Stomach (tissue), 9 donors: ENCODE results near the gene ILK. TPM values are rescaled to one million over a fixed set of nuclear protein-coding genes. Genes with fewer than 3 reads are reported as not detected.
A peak's percentile ranks its signal among the peaks of the same experiment; 100 is the strongest.

Experiments used
- DNase-seq, 2 donors: peaks; one replicate each; pipeline versions ENCODE4 v3.0.0 to v3.0.0-alpha.2; 2013 to 2019
- H3K27ac ChIP-seq, 5 donors: fragments of 200-600 bp in 4 of 5; sonication (generic) in 4 of 5; one replicate each; pipeline ENCODE4 v1.5.1; 2013 to 2019; ENCODE audit warnings: mild to moderate bottlenecking in 1 of 5, moderate library complexity in 1 of 5
- H3K27me3 ChIP-seq, 3 donors: fragments of 200-600 bp; sonication (generic); one replicate each; pipeline ENCODE4 v1.5.1; 2017 to 2019; ENCODE audit warnings: mixed run types in 1 of 3
- H3K36me3 ChIP-seq, 4 donors: fragments of 200-600 bp; sonication (generic); 1 replicate in 3 of 4; 2 replicates in 1 of 4; pipeline ENCODE4 v1.5.1; 2016 to 2019
- H3K4me1 ChIP-seq, 4 donors: fragments of 200-600 bp; sonication (generic); one replicate each; pipeline ENCODE4 v1.5.1; 2016 to 2019
- H3K4me3 ChIP-seq, 4 donors: fragments of 200-600 bp; sonication (generic) in 3 of 4; one replicate each; pipeline ENCODE4 v1.5.1; 2016 to 2019; ENCODE audit warnings: mild to moderate bottlenecking in 1 of 4
- H3K9me3 ChIP-seq, 4 donors: fragments of 200-600 bp; sonication (generic); one replicate each; pipeline ENCODE4 v1.5.1; 2016 to 2019
- CTCF ChIP-seq, 7 experiments: fragments of 450-650 bp in 4 of 7; fragments of 200-600 bp in 3 of 7; sonication (generic) in 3 of 7; IDR thresholded peaks; one replicate each; pipeline ENCODE4 v1.5.1; 2016 to 2019; ENCODE audit warnings: antibody characterized with exemption in 7 of 7, control low read depth in 2 of 7, mild to moderate bottlenecking in 1 of 7
- EP300 ChIP-seq: sonication (generic); formaldehyde crosslinking; IDR thresholded peaks from one replicate; pipeline ENCODE4 v1.6.1; 2017; ENCODE audit warnings: antibody characterized with exemption
- POLR2A ChIP-seq, 4 donors: fragments of 450-650 bp; IDR thresholded peaks; one replicate each; pipeline ENCODE4 v1.6.1; 2016; ENCODE audit warnings: antibody characterized with exemption in 4 of 4, control low read depth in 2 of 4, mild to moderate bottlenecking in 1 of 4, moderate library complexity in 1 of 4
- POLR2AphosphoS5 ChIP-seq, 3 donors: sonication (generic); formaldehyde crosslinking; IDR thresholded peaks; one replicate each; pipeline ENCODE4 v1.6.1; 2016; ENCODE audit warnings: antibody characterized with exemption in 3 of 3
- WGBS, 5 donors: extraction: QIAGEN DNeasy Blood & Tissue Kit in 3 of 5; methylation state at CpG; one replicate each; pipeline versions ENCODE4 v1.1.5 to v1.1.7; 2013 to 2018; 5-methylcytosine and 5-hydroxymethylcytosine counted together
- intact Hi-C: fragments of 100-400 bp; cut with DNase I; formaldehyde crosslinking; loops from one replicate; pipeline ENCODE4 v1.15.1; 2023; ENCODE audit warnings: low total_unique reads
- polyA plus RNA-seq, 3 donors: library from polyadenylated mRNA; stranded (reverse); fragments of 200-250 nt; gene quantifications; one replicate each; pipeline ENCODE4 v1.2.3, GENCODE V29; 2013
- total RNA-seq, 5 donors: library from RNA; depleted of rRNA; stranded (reverse); fragments of >200 nt; gene quantifications; one replicate each; pipeline versions ENCODE4 v1.1.0 to v1.2.3, GENCODE V29; 2014 to 2016
- donor health status: healthy with polysubstance abuse.
- donor health status: Bipolar disorder and iron deficiency.
- donor health status: healthy.

Gene ILK
- total and polyA plus RNA-seq, 8 donors: 60.0 to 308 (median 124) TPM

- TF ChIP-seq CTCF (IDR thresholded peaks at IDR 0.05) (no peak), POLR2A (IDR thresholded peaks at IDR 0.05) (no peak), EP300 (no peak), POLR2AphosphoS5 (IDR thresholded peaks at IDR 0.05) (no peak)
- Histone ChIP-seq H3K4me1 (peaks cover 17 to 34% (median 28%) of the 10 kb centered on the region in 4 donors), H3K27me3 (no peaks in the 10 kb centered on the region), H3K9me3 (no peaks in the 10 kb centered on the region), H3K27ac (peak overlapping the region; percentile 15 to 84 (median 59)), H3K4me3 (peak overlapping the region in 1 of 4 donors; percentile 0), H3K36me3 (no peaks in the 10 kb centered on the region)
- DNase-seq: peak in 1 of 2 donors; percentile 69
- 42 to 61% (median 51%) methylated on average over 8 to 9 of the region's 9 CpGs for WGBS, 5 donors
- intact Hi-C loops: no loop called here
These were observed 43.5 kb downstream of the ILK start for GRCh38 chr11:6646918-6647679.

DNA sequence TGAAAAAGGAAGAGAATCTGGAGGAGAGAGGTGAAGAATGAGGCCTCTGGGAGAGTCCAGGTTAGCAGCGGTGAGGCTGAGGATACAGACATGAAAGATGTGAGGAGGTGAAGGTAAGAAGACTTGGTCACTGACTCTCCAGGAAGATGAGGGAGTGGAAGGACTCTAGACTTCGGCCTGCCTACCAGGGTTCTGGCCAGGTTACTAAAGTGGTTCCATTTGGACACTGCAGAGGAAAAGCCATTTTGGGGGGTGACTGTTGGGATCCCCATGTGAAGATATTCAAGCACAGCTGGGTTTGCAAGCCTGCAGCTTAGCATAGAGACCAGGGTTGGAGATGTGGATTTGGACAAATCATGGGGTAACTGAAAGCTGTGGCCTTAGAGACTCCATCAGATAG lies 44.3 kb downstream of the ILK start:
- intact Hi-C loops: no loop called here
- Histone ChIP-seq H3K4me1 (peaks cover 17 to 35% (median 29%) of the 10 kb centered on the region in 4 donors), H3K4me3 (no peak overlapping the region), H3K9me3 (no peaks in the 10 kb centered on the region), H3K36me3 (no peaks in the 10 kb centered on the region), H3K27me3 (no peaks in the 10 kb centered on the region), H3K27ac (peak overlapping the region in 4 of 5 donors; percentile 59 to 84 (median 70))
- 86 to 96% (median 93%) methylated on average over 2 of the region's 2 CpGs for WGBS, 5 donors
- no peak for DNase-seq
- TF ChIP-seq CTCF (IDR thresholded peaks at IDR 0.05): no peak
- TF ChIP-seq POLR2AphosphoS5 (IDR thresholded peaks at IDR 0.05): no peak
- no peak for TF ChIP-seq EP300
- no peak for TF ChIP-seq POLR2A (IDR thresholded peaks at IDR 0.05)

- Histone ChIP-seq H3K27ac (peak overlapping the region in 1 of 5 donors; percentile 84), H3K27me3 (no peaks in the 10 kb centered on the region), H3K36me3 (no peaks in the 10 kb centered on the region), H3K4me3 (no peak overlapping the region), H3K9me3 (no peaks in the 10 kb centered on the region), H3K4me1 (peaks cover 17 to 36% (median 29%) of the 10 kb centered on the region in 4 donors)
- TF ChIP-seq POLR2AphosphoS5 (IDR thresholded peaks at IDR 0.05): no peak
- no peak for TF ChIP-seq EP300
- no peak for TF ChIP-seq CTCF (IDR thresholded peaks at IDR 0.05)
- no peak for TF ChIP-seq POLR2A (IDR thresholded peaks at IDR 0.05)
- no peak for DNase-seq
- WGBS, 5 donors: 44 to 81% (median 63%) methylated on average over 1 of the region's 1 CpG
- intact Hi-C loops: no loop called here
These were observed 44.9 kb downstream of the ILK start for GRCh38 chr11:6648501-6648900.

- Histone ChIP-seq H3K36me3 (no peaks in the 10 kb centered on the region), H3K4me3 (no peak overlapping the region), H3K27ac (no peak overlapping the region), H3K9me3 (no peaks in the 10 kb centered on the region), H3K4me1 (peaks cover 17 to 52% (median 35%) of the 10 kb centered on the region in 4 donors), H3K27me3 (peaks cover 0 to 6% (median 3%) of the 10 kb centered on the region in 3 donors)
- no peak for TF ChIP-seq CTCF (IDR thresholded peaks at IDR 0.05)
- TF ChIP-seq EP300: no peak
- TF ChIP-seq POLR2A (IDR thresholded peaks at IDR 0.05): no peak
- TF ChIP-seq POLR2AphosphoS5 (IDR thresholded peaks at IDR 0.05): no peak
- no peak for DNase-seq
- intact Hi-C loops: no loop called here
These were observed 46.5 kb downstream of the ILK start for GRCh38 chr11:6650104-6650503.
